Measurements from ENCODE around the gene LDLRAD2. TPM values are rescaled to one million over a fixed set of nuclear protein-coding genes. Genes with fewer than 3 reads are reported as not detected.
"Not testable (repeated sequence)": the region's sequence is repeated elsewhere in the genome, so short reads cannot be mapped to it uniquely, and the experiment has no call there.

The LDLRAD2 gene
- total RNA-seq, 1 experiment from 2014 or later, result 0.97 TPM

DNA sequence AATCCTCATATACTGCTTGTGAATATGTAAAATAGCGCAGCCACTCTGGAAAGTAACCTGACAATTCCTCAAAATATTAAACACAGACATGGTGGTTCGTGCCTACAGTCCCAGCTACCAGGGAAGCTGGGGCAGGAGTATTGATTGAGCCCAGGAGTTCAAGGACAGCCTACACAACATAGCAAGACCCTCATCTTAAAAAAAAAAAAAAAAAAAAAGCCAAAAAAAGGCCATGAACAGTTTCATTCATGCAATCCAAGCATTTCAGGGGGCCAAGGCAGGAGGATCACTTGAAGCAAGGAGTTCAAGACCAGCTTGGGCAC, 33.7 kb upstream of the LDLRAD2 start:
- Histone ChIP-seq H3K36me3 (replicated peaks; ENCODE audit: control insufficient read depth, insufficient read depth, low read length) (no peaks in the 10 kb centered on the region), H3K27me3 (ENCODE audit: control insufficient read depth, insufficient read depth, low read length) (no peaks in the 10 kb centered on the region), H3K4me3 (ENCODE audit: insufficient read depth, low read depth, low read length) (no peak overlapping the region)
- DNase-seq, result no peak

DNA sequence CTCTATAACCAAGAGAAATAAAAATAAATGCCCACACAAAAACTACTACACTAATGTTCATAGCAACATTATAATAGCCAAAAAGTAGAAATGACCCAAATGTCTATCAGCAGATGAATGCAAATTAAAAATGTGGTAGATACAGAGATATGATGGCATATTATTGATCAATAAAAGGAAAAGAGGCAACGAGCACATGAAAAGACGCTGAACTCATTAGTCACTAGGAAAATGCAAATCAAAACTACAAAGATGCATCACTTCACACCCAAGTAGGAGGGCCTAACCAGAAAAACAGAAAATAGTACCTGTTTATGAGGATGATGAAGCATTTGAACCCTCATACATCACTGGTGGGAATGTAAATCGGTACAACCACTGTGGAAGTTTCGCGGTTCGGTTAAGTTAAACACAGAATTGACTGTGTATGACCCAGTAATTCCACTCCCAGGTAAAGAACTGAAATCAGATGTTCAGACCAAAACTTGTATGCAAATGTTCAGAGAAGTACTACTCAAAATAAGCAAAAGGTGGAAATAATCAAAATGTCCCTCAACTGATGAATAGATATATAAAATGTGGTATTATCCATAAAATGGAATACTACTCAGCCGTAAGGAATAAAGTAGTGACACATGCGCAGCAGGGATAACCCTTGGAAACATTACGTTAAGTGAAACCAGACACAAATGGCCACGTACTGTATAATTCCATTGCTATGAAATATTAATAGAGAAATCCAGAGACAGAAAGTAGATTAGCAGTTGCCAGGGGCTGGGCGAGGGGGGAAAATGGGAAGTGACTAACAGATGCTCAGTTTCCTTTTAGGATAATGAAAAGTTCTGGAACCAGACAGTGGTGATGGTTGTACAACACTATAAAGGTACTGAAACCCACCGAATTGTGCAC, 32.2 kb upstream of the LDLRAD2 start:
- Histone ChIP-seq H3K4me3 (ENCODE audit: insufficient read depth, low read depth, low read length) (no peak overlapping the region), H3K27me3 (ENCODE audit: control insufficient read depth, insufficient read depth, low read length) (no peaks in the 10 kb centered on the region), H3K36me3 (replicated peaks; ENCODE audit: control insufficient read depth, insufficient read depth, low read length) (no peaks in the 10 kb centered on the region)
- no peak for DNase-seq

DNA sequence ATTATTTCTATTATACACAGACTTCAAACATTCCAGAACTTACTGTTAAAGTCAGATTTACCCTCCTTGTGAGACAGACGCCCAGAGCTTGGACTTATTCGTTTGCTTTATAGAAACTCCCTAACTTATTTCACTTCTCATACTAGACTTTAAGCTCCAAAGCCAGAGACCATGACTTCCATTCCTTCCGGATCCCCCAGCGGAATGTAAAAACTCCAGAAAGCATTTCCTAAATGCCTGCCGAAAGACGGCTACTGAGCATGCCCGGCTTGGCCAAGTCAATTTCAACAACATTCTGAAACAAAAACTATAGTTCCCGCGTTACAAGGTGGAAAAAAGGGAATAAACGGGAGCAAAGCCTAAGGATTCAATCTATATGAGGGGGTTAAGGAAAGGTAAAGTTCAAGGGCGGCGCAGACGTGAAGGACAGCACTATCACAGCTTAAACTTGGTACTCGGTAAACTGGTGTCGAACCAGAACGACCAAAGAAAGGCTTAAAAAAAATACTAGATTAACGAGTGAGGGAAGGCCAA, 30.2 kb upstream of the LDLRAD2 start:
- no peaks in the 10 kb centered on the region for H3K36me3 ChIP-seq (replicated peaks; ENCODE audit: control insufficient read depth, insufficient read depth, low read length)
- peak; percentile 33 for DNase-seq

DNA sequence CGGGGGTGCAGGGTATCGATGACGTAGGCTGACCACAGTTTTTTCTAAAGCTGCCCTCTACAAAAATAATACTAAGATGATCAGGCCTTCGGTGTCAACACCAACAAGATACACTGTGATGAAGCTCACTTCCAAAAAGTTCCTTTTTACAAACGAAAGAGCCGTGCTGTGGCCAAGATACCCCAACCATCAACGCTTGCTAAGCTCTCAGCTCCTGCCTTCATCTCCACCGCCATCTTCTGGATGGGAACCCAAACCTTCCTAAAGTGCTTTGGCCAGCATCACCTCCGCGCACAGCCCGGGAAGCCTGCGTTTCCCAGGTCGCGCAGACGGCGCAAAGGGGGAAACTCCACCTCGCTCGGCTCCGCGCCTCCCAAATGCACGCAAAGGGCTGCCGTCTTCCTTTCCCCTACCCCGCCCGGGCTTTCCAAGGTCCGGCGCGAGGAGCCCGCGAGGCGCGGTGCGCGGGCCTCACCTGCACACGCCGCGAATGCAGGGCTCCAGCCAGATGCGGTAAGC, 29.7 kb upstream of the LDLRAD2 start:
- peak; percentile 67 for DNase-seq
- no peaks in the 10 kb centered on the region for H3K36me3 ChIP-seq (replicated peaks; ENCODE audit: control insufficient read depth, insufficient read depth, low read length)
- H3K4me3 ChIP-seq (ENCODE audit: insufficient read depth, low read depth, low read length), result peak overlapping the region; percentile 100
- H3K27me3 ChIP-seq (ENCODE audit: control insufficient read depth, insufficient read depth, low read length), result no peaks in the 10 kb centered on the region

More for the DNA sequence above, 30.2 kb upstream of the LDLRAD2 start:
- Histone ChIP-seq H3K4me3 (ENCODE audit: insufficient read depth, low read depth, low read length) (peak overlapping the region; percentile 100), H3K27me3 (ENCODE audit: control insufficient read depth, insufficient read depth, low read length) (no peaks in the 10 kb centered on the region)

DNA sequence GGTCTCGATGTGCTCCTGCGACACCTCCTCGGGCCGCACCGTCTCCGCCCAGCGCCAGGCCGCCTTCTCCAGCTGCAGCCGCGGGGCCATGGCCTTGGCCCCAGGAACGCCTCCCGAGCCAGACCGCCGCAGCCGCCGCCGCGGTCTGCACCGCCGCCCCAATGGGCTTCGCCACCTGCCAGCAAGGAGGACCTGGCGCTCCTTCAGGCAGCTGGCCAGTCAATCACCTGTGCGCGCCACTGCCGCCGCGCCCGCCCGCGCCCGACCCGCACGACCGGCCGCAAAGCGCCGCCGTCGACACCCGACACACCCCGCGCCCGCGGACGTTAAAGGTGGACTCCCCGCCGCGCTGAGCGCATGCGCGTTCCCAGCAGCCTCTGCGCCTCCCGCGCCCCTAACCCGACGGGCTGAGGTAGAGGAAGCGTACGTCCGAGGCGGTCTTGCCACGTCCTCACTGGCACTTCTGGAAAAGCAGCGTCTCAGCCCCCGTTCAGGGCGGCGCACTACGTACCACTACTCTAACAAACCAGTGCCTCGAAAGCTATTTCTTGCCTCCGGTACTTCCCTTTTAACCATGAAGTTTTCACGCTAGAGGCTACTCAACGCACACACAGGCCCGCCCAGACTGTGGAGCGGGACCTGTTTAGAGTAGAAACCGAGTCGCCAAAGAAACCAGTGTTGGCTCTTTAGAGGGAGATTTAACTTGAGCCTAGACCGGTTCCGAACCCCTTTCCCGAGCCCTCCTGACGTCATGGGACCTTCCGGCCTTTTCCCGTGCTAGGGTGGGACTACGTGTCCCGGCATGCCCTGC, 29.0 kb upstream of the LDLRAD2 start, which contains the start of gene USP48:
Gene USP48, minus strand, starts transcription at position 282 of the 811 bp plus-strand sequence. Its CDS starts 192 bp downstream, at position 90.
- DNase-seq, result peak; percentile 94
- Histone ChIP-seq H3K27me3 (ENCODE audit: control insufficient read depth, insufficient read depth, low read length) (no peaks in the 10 kb centered on the region), H3K4me3 (ENCODE audit: insufficient read depth, low read depth, low read length) (peak within 1 kb of the TSS; percentile 100), H3K36me3 (replicated peaks; ENCODE audit: control insufficient read depth, insufficient read depth, low read length) (no peaks in the 10 kb centered on the region)

DNA sequence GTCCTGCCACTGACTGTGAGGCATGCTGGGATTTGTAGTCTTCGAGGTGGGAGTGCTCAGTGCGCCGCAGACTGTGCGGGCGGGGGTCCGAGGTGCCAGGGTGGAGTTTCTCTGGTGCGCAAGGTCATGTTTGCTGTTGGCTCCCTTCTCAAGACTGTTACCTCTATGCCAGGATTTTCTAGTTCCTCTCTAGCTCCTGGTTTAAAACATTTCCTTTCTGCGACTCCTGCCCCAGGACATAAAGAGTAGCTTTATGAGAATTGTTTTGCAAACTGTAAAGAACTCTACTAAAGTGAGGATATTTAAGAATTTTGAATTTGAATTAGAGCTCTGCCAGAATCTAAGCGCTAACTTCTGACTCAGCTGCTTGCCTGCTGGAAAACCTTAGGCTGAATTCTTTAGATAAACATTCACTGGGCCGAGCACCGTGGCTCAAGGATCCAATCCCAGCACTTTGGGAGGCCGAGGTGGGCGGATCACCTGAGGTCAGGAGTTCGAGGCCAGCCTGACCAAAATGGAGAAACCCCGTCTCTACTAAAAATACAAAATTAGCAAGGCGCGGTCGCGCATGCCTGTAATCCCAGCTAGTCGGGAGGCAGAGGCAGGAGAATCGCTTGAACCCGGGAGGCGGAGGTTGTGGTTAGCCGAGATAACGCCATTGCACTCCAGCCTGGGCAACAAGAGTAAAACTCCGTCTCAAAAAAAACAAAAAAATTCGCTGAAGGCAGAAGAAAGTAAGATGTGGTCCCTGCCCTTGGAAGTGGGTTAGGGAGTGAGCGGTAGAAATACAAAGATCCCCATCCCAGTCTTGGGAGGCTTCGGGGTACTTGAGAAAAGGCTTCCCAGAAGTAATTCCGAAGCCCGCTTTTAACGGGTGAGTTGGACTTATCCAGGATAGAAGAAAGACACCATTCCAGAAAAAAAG, 28.1 kb upstream of the LDLRAD2 start:
- H3K27me3 ChIP-seq (ENCODE audit: control insufficient read depth, insufficient read depth, low read length), result no peaks in the 10 kb centered on the region
- DNase-seq, result peak; percentile 94
- no peaks in the 10 kb centered on the region for H3K36me3 ChIP-seq (replicated peaks; ENCODE audit: control insufficient read depth, insufficient read depth, low read length)
- H3K4me3 ChIP-seq (ENCODE audit: insufficient read depth, low read depth, low read length), result peak overlapping the region; percentile 100

DNA sequence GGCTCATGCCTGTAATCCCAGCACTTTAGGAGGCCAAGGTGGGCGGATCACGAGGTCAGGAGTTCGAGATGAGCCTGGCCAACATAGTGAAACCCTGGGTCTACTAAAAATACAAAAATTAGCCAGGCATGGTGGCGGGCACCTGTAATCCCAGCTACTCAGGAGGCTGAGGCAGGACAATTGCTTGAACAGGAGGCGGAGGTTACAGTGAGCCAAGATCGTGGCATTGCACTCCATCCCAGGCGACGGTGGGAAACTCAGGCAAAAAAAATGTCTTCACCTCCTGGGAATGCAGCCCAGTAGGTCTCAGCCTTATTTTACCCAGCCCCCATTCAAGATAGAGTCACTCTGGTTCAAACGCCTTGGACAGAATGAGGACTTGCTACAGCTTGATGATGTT, 26.3 kb upstream of the LDLRAD2 start:
- not testable (repeated sequence) for DNase-seq; H3K4me3 ChIP-seq (ENCODE audit: insufficient read depth, low read depth, low read length); H3K36me3 ChIP-seq (replicated peaks; ENCODE audit: control insufficient read depth, insufficient read depth, low read length); H3K27me3 ChIP-seq (ENCODE audit: control insufficient read depth, insufficient read depth, low read length)

DNA sequence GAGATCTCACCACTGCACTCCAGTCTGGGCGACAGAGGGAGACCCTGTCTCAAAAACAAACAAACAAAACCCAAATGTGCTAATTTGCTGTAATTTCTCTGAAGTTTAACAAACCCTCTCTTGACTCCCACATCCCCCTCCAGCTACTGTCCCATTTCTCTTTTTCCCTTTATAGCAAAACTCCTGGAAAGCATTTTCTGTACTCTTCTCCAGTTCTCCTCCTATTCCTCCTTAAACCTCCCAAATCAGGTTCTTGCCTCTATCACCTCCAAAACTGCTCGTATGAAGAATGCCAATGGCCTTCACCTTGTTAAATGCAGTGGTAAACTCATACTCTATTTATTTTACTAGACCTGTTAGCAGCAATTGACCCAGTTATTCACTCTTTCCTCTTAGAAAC, 25.4 kb upstream of the LDLRAD2 start:
- no peak overlapping the region for H3K4me3 ChIP-seq (ENCODE audit: insufficient read depth, low read depth, low read length)
- H3K36me3 ChIP-seq (replicated peaks; ENCODE audit: control insufficient read depth, insufficient read depth, low read length), result no peaks in the 10 kb centered on the region
- no peaks in the 10 kb centered on the region for H3K27me3 ChIP-seq (ENCODE audit: control insufficient read depth, insufficient read depth, low read length)
- DNase-seq, result no peak

DNA sequence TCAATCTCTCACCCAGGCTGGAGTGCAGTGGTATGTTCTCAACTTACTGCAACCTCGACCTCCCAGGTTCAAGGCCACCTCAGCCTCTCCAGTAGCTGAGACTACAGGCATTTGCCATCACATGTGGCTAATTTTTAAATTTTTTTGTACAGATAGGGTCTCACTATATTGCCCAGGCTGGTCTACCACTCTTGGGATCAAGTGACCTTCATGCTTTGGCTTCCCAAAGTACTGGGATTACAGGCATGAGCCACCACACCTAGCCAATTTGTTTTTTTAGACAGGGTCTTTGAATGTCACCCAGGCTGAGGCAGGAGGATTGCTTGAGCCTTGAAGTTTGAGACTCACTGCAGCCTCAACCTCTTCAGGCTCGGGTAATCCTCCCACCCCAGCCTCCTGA, 19.0 kb upstream of the LDLRAD2 start:
- no peaks in the 10 kb centered on the region for H3K36me3 ChIP-seq (replicated peaks; ENCODE audit: control insufficient read depth, insufficient read depth, low read length)
- no peak overlapping the region for H3K4me3 ChIP-seq (ENCODE audit: insufficient read depth, low read depth, low read length)
- DNase-seq, result no peak
- no peaks in the 10 kb centered on the region for H3K27me3 ChIP-seq (ENCODE audit: control insufficient read depth, insufficient read depth, low read length)

DNA sequence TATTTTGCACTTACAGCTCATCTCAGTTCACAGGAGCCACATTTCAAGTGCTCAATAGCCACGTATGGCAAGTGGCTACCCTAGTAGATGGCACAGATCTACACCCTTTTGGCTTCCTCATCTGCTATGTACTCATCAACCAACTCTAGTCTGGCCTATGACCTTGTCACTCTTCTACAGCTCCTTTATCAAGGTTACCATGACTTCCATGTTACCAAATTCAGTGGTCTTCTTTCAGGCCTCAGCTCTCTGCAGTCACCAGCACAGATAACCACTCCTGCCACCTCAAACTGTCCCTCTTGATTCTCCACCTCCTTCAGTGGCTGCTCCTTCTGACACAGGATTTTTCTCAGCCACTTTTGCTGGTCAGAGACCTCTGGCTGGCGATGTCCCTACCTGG, 17.4 kb upstream of the LDLRAD2 start:
- DNase-seq, result no peak
- no peaks in the 10 kb centered on the region for H3K27me3 ChIP-seq (ENCODE audit: control insufficient read depth, insufficient read depth, low read length)
- no peak overlapping the region for H3K4me3 ChIP-seq (ENCODE audit: insufficient read depth, low read depth, low read length)
- H3K36me3 ChIP-seq (replicated peaks; ENCODE audit: control insufficient read depth, insufficient read depth, low read length), result no peaks in the 10 kb centered on the region

DNA sequence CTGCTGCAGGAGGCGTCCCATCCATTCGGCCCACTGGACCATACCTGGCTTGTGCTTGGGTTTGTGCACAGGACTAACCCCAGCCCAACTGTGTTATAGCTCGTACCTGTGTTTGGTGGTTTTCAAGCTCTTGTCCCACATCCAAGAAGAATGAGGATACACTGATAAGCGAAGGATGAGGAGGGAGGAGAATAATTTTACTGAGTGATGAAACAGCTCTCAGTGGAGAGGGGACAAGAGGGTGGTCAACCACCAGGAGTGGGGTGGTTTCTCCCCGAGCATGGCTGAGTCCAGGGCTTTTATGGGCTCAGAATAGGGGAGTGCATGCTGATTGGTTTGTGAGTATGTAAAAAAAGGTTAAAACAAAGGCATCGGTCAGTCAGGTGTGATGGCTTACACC, 17.0 kb upstream of the LDLRAD2 start:
- H3K27me3 ChIP-seq (ENCODE audit: control insufficient read depth, insufficient read depth, low read length), result no peaks in the 10 kb centered on the region
- DNase-seq, result no peak
- H3K36me3 ChIP-seq (replicated peaks; ENCODE audit: control insufficient read depth, insufficient read depth, low read length), result no peaks in the 10 kb centered on the region
- no peak overlapping the region for H3K4me3 ChIP-seq (ENCODE audit: insufficient read depth, low read depth, low read length)

DNA sequence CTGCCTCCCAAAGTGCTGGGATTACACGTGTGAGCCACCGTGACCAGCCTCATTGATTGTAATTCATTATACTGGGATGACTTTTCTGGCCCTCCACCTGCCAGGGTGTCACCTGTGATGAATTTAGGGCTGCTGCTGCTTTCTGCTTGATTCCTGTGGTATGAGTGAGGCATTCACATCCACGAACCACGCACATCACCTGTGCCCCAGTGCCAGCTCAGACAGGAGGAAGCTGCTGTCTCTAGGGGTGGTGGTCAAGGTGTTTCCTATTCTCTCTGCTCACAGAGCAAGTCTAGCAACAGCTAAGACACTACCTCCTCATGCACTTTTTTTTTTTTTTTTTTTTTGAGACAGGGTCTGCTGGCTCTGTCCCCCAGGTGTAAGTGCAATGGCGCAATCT, 12.3 kb upstream of the LDLRAD2 start:
- Histone ChIP-seq H3K27me3 (ENCODE audit: control insufficient read depth, insufficient read depth, low read length) (no peaks in the 10 kb centered on the region), H3K36me3 (replicated peaks; ENCODE audit: control insufficient read depth, insufficient read depth, low read length) (no peaks in the 10 kb centered on the region), H3K4me3 (ENCODE audit: insufficient read depth, low read depth, low read length) (no peak overlapping the region)
- DNase-seq, result no peak

DNA sequence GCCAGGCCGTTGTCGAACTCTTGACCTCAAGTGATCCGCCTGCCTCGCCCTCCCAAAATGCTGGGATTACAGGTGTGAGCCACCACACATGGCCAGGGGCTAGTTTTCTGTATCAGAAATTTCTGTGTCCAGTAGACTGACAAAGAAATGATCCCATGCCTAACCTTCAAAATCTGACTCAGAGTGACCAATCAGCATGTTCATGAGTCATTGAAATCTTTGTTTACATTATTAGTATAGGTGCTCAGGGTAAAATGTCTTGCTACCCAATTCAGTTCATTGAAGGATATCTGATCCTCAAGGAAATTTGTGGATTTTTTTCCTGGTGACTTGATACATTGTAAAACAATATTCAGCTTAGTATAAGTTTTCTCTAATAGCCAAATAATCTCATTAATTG, 11.0 kb upstream of the LDLRAD2 start:
- Histone ChIP-seq H3K27me3 (ENCODE audit: control insufficient read depth, insufficient read depth, low read length) (no peaks in the 10 kb centered on the region), H3K4me3 (ENCODE audit: insufficient read depth, low read depth, low read length) (no peak overlapping the region), H3K36me3 (replicated peaks; ENCODE audit: control insufficient read depth, insufficient read depth, low read length) (no peaks in the 10 kb centered on the region)
- no peak for DNase-seq

DNA sequence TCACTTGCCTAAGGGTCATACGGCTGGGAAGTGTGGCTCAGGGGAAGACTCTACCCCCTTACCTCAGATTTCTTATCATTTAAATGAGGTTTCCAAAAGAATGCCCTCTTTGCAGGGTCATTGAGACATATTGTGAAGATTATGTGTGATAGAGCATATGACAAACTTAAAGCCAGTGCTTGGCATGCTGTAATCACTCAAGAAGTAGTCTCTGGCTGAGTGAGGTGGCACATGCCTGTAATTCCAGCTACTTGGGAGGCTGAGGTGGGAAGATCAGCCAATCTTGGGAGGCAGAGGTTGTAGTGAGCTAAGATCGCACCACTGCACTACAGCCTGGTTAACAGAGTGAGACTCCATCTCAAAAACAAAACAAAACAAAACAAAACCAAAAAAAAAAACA, 7.5 kb upstream of the LDLRAD2 start:
- Histone ChIP-seq H3K4me3 (ENCODE audit: insufficient read depth, low read depth, low read length) (no peak overlapping the region), H3K36me3 (replicated peaks; ENCODE audit: control insufficient read depth, insufficient read depth, low read length) (no peaks in the 10 kb centered on the region), H3K27me3 (ENCODE audit: control insufficient read depth, insufficient read depth, low read length) (no peaks in the 10 kb centered on the region)
- no peak for DNase-seq
